OCI-LY7 (cell line): ENCODE data around the gene SLAMF6. TPM values are rescaled to one million over a fixed set of nuclear protein-coding genes. Genes with fewer than 3 reads are reported as not detected.
A peak's percentile ranks its signal among the peaks of the same experiment; 100 is the strongest.

Experiments
- BruUV-seq: library from RNA; stranded (reverse); fragments of 400-500 nt; replicated peaks from 2 replicates; lab custom pipeline; 2021; lab: Mats Ljungman, UMichigan
- CTCF ChIA-PET: fragments of 300-600 bp; sonication (Branson Sonifier 250); formaldehyde crosslinking; loops from one replicate; lab custom pipeline; 2022; ENCODE audit warnings: antibody characterized with exemption; ENCODE audit not compliant: unreplicated experiment; lab: Charles Lee
- POLR2A ChIA-PET: fragments of 300-600 bp; sonication (Branson Sonifier 250); formaldehyde crosslinking; loops from one replicate; lab custom pipeline; 2022; ENCODE audit warnings: antibody characterized with exemption; lab: Charles Lee
- DNase-seq: peaks from one replicate; pipeline ENCODE4 v3.0.0-alpha.2; 2015; ENCODE audit warnings: low spot score
- H2AFZ ChIP-seq: fragments of 200-600 bp; sonication (generic), shearing (Covaris generic); 2 replicates; pipeline ENCODE4 v1.6.1; 2014; ENCODE audit warnings: mild to moderate bottlenecking, antibody characterized with exemption, low read length, moderate library complexity
- H3K27ac ChIP-seq: fragments of 200-600 bp; sonication (generic); 2 replicates; pipeline ENCODE4 v1.5.1; 2014; ENCODE audit warnings: mixed run types, low read depth, mild to moderate bottlenecking, moderate library complexity, low read length, inconsistent platforms; ENCODE audit not compliant: poor library complexity, severe bottlenecking
- H3K36me3 ChIP-seq: fragments of 200-600 bp; sonication (generic); 2 replicates; pipeline ENCODE4 v1.6.1; 2014; ENCODE audit warnings: mild to moderate bottlenecking, antibody characterized with exemption, low read length, moderate library complexity, mixed read lengths; ENCODE audit not compliant: insufficient read depth
- H3K4me1 ChIP-seq: fragments of 200-600 bp; sonication (generic); 2 replicates; pipeline ENCODE4 v1.5.1; 2014; ENCODE audit warnings: mild to moderate bottlenecking, low read length; ENCODE audit not compliant: insufficient read depth, poor library complexity, severe bottlenecking
- H3K4me2 ChIP-seq: fragments of 200-600 bp; sonication (generic); 2 replicates; pipeline ENCODE4 v1.6.1; 2014; ENCODE audit warnings: mild to moderate bottlenecking, low read length
- H3K4me3 ChIP-seq: fragments of 200-600 bp; sonication (generic); 2 replicates; pipeline ENCODE4 v1.5.1; 2014; ENCODE audit warnings: mild to moderate bottlenecking, low read depth, low read length; ENCODE audit not compliant: poor library complexity, severe bottlenecking
- H3K79me2 ChIP-seq: fragments of 200-600 bp; sonication (generic); 2 replicates; pipeline ENCODE4 v1.6.1; 2016; ENCODE audit warnings: low read depth, mild to moderate bottlenecking, low read length, moderate library complexity, mixed read lengths; ENCODE audit not compliant: insufficient read depth
- H3K9me2 ChIP-seq: fragments of 200-600 bp; sonication (generic); 2 replicates; pipeline ENCODE4 v1.6.1; 2016; ENCODE audit warnings: mild to moderate bottlenecking, low read length, mixed read lengths; ENCODE audit not compliant: insufficient read depth
- H3K9me3 ChIP-seq: fragments of 200-600 bp; sonication (generic); 2 replicates; pipeline ENCODE4 v1.6.1; 2014; ENCODE audit warnings: mild to moderate bottlenecking, mixed run types, low read length, mixed read lengths
- H4K20me1 ChIP-seq: fragments of 200-600 bp; sonication (generic); 2 replicates; pipeline ENCODE4 v1.6.1; 2014; ENCODE audit warnings: mild to moderate bottlenecking, antibody characterized with exemption, low read length, moderate library complexity, mixed read lengths; ENCODE audit not compliant: insufficient read depth
- EZH2phosphoT487 ChIP-seq: fragments of 200-600 bp; sonication (generic); IDR thresholded peaks from 2 replicates; pipeline ENCODE4 v1.6.1; 2018; ENCODE audit warnings: low read depth, borderline replicate concordance, mild to moderate bottlenecking, mixed run types, antibody characterized with exemption, low read length, moderate library complexity, mixed read lengths
- intact Hi-C: fragments of 100-400 bp; cut with micrococcal nuclease; formaldehyde crosslinking; loops from one replicate; pipeline ENCODE4 v1.10.0; 2022; ENCODE audit not compliant: unreplicated experiment
- total RNA-seq, 2 experiments: library from RNA; depleted of rRNA in 1 of 2; stranded (reverse); fragments of >200 nt in 1 of 2; shearing (Covaris generic) in 1 of 2; gene quantifications; 2 replicates each; pipeline ENCODE4 v1.2.3, GENCODE V29; 2014 to 2022
- TF ChIP-seq, protein P1 (sequence below): fragments of 200-600 bp; sonication (generic); conservative IDR thresholded peaks from 2 replicates; pipeline ENCODE4 v1.5.1; 2014; ENCODE audit warnings: mild to moderate bottlenecking, antibody characterized with exemption, low read length, moderate library complexity, mixed read lengths

Gene SLAMF6
- total RNA-seq, 2 experiments from 2014 or later = 43.0 to 65.1 TPM

- intact Hi-C loops = no loop called here
- CTCF ChIA-PET = interaction anchor here (0.8 to 2.5 kb wide), 3 partner anchors 10 to 16 kb away, joined by 3 to 9 read pairs (median 5); partner anchors contain the start of gene SLAMF6
Measured at GRCh38 chr1:160539684-160539989, 16.6 kb upstream of the SLAMF6 start.

GRCh38 chr1:160538985-160539651 is 16.1 kb upstream of the SLAMF6 start:
- ChIA-PET CTCF (interaction anchor here (1.6 to 2.5 kb wide), 2 partner anchors 10 to 16 kb away, joined by 5 to 9 read pairs; partner anchors contain the start of gene SLAMF6), POLR2A (interaction anchor here (0.8 to 3.1 kb wide), 5 partner anchors 10 to 86 kb away, joined by 3 to 24 read pairs (median 4); partner anchors contain the start of gene SLAMF6)
- TF ChIP-seq, protein P1, sequence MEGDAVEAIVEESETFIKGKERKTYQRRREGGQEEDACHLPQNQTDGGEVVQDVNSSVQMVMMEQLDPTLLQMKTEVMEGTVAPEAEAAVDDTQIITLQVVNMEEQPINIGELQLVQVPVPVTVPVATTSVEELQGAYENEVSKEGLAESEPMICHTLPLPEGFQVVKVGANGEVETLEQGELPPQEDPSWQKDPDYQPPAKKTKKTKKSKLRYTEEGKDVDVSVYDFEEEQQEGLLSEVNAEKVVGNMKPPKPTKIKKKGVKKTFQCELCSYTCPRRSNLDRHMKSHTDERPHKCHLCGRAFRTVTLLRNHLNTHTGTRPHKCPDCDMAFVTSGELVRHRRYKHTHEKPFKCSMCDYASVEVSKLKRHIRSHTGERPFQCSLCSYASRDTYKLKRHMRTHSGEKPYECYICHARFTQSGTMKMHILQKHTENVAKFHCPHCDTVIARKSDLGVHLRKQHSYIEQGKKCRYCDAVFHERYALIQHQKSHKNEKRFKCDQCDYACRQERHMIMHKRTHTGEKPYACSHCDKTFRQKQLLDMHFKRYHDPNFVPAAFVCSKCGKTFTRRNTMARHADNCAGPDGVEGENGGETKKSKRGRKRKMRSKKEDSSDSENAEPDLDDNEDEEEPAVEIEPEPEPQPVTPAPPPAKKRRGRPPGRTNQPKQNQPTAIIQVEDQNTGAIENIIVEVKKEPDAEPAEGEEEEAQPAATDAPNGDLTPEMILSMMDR = no peak
- no peak for TF ChIP-seq EZH2phosphoT487
- Histone ChIP-seq H3K4me2 (peak overlapping the region; percentile 77), H3K36me3 (peaks cover 20% of the 10 kb centered on the region; the same call in 1 of the 2 replicates), H3K79me2 (no peaks in the 10 kb centered on the region), H3K27ac (peak overlapping the region; percentile 85), H3K4me1 (peaks cover 47% of the 10 kb centered on the region), H2AFZ (no peak overlapping the region), H3K4me3 (no peak overlapping the region), H4K20me1 (no peaks in the 10 kb centered on the region), H3K9me2 (no peaks in the 10 kb centered on the region), H3K9me3 (peaks cover 37% of the 10 kb centered on the region)
- intact Hi-C loops = no loop called here
- BruUV-seq = no TSS peak
- DNase-seq = peak; percentile 57

More at GRCh38 chr1:160539684-160539989, 16.6 kb upstream of the SLAMF6 start:
- TF ChIP-seq EZH2phosphoT487 = no peak
- TF ChIP-seq, protein P1 = no peak
- BruUV-seq = no TSS peak
- Histone ChIP-seq H3K4me2 (peak overlapping the region; percentile 77), H3K27ac (peak overlapping the region; percentile 85), H3K9me2 (no peaks in the 10 kb centered on the region), H2AFZ (no peak overlapping the region; the same call in 1 of the 2 replicates), H3K79me2 (no peaks in the 10 kb centered on the region), H3K36me3 (peaks cover 20% of the 10 kb centered on the region; the same call in 1 of the 2 replicates), H3K4me1 (peaks cover 52% of the 10 kb centered on the region), H4K20me1 (no peaks in the 10 kb centered on the region), H3K9me3 (peaks cover 32% of the 10 kb centered on the region), H3K4me3 (peak overlapping the region; percentile 35)
- no peak for DNase-seq
- POLR2A ChIA-PET = interaction anchor here (0.8 to 3.1 kb wide), 6 partner anchors 9 to 85 kb away, joined by 3 to 24 read pairs (median 4); partner anchors contain the start of gene SLAMF6
